Measurements from ENCODE around the gene NAV2. TPM values are rescaled to one million over a fixed set of nuclear protein-coding genes. Genes with fewer than 3 reads are reported as not detected.

The NAV2 gene
- polyA plus RNA-seq, 1 donor from 2014 or later = 3.0 TPM

GRCh38 chr11:19955660-19956059 is 243.0 kb downstream of the NAV2 start:
- Histone ChIP-seq H3K9me2 (ENCODE audit: insufficient read depth, low read length) (no peaks in the 10 kb centered on the region), H2AFZ (ENCODE audit: low read depth, low read length) (no peak overlapping the region), H3K27me3 (ENCODE audit: insufficient read depth, low read depth, low read length) (no peaks in the 10 kb centered on the region), H3K4me2 (ENCODE audit: low read length) (no peak overlapping the region), H3F3A (ENCODE audit: insufficient read depth, low read length, poor library complexity, severe bottlenecking) (no peaks in the 10 kb centered on the region), H3K4me3 (ENCODE audit: low read length) (no peak overlapping the region), H3K79me2 (replicated peaks; ENCODE audit: insufficient read depth, low read length) (no peaks in the 10 kb centered on the region), H3K36me3 (ENCODE audit: insufficient read depth, low read length) (no peaks in the 10 kb centered on the region), H3K9me3 (ENCODE audit: low read length) (no peaks in the 10 kb centered on the region), H3K9ac (ENCODE audit: low read length) (no peak overlapping the region), H4K20me1 (ENCODE audit: insufficient read depth) (no peaks in the 10 kb centered on the region), H3K27ac (ENCODE audit: low read length) (no peak overlapping the region)
- TF ChIP-seq MXI1 (conservative IDR thresholded peaks at IDR 0.05; ENCODE audit: poor library complexity, severe bottlenecking) (no peak), REST (IDR thresholded peaks at IDR 0.05; ENCODE audit: borderline replicate concordance) (no peak), POLR2AphosphoS5 (IDR thresholded peaks at IDR 0.05) (no peak), EP300 (conservative IDR thresholded peaks at IDR 0.05; ENCODE audit: poor library complexity, severe bottlenecking) (no peak)

DNA sequence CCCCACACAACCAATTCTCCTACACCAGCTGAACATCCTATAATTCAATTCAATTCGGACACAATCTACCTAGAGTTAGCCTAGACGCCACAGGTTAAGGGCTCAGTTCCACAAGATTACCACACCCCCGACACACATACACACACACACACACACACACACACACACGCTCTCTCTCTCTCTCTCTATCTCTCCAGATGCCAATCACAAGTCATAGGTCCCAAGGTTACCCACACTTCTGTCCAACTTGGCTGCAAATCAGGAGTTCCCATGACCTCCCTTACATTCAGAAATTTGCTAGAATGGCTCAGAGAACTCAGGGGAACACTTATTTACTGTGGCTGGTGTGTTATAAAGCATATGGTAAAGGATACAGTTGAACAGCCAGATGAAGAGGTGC is 243.6 kb downstream of the NAV2 start:
- no peaks in the 10 kb centered on the region for H3K9me2 ChIP-seq (ENCODE audit: insufficient read depth, low read length)
- H3K36me3 ChIP-seq (ENCODE audit: insufficient read depth, low read length) = no peaks in the 10 kb centered on the region
- no peak overlapping the region for H3K9ac ChIP-seq (ENCODE audit: low read length)
- H3K27ac ChIP-seq (ENCODE audit: low read length) = no peak overlapping the region
- H3F3A ChIP-seq (ENCODE audit: insufficient read depth, low read length, poor library complexity, severe bottlenecking) = no peaks in the 10 kb centered on the region
- H3K79me2 ChIP-seq (replicated peaks; ENCODE audit: insufficient read depth, low read length) = no peaks in the 10 kb centered on the region
- no peaks in the 10 kb centered on the region for H4K20me1 ChIP-seq (ENCODE audit: insufficient read depth)
- no peaks in the 10 kb centered on the region for H3K27me3 ChIP-seq (ENCODE audit: insufficient read depth, low read depth, low read length)
- H3K4me2 ChIP-seq (ENCODE audit: low read length) = no peak overlapping the region
- no peak for TF ChIP-seq REST (IDR thresholded peaks at IDR 0.05; ENCODE audit: borderline replicate concordance)
- TF ChIP-seq RAD21 (conservative IDR thresholded peaks at IDR 0.05) = no peak
- no peak for TF ChIP-seq SMC3 (conservative IDR thresholded peaks at IDR 0.05; ENCODE audit: poor library complexity)
- H3K9me3 ChIP-seq (ENCODE audit: low read length) = no peaks in the 10 kb centered on the region
- H2AFZ ChIP-seq (ENCODE audit: low read depth, low read length) = no peak overlapping the region
- no peak overlapping the region for H3K4me3 ChIP-seq (ENCODE audit: low read length)

- no peaks in the 10 kb centered on the region for H3K27me3 ChIP-seq (ENCODE audit: insufficient read depth, low read depth, low read length)
- H2AFZ ChIP-seq (ENCODE audit: low read depth, low read length) = no peak overlapping the region
- H3K9me3 ChIP-seq (ENCODE audit: low read length) = no peaks in the 10 kb centered on the region
- H3K4me3 ChIP-seq (ENCODE audit: low read length) = no peak overlapping the region
- H3F3A ChIP-seq (ENCODE audit: insufficient read depth, low read length, poor library complexity, severe bottlenecking) = no peaks in the 10 kb centered on the region
- H3K79me2 ChIP-seq (replicated peaks; ENCODE audit: insufficient read depth, low read length) = no peaks in the 10 kb centered on the region
- no peak overlapping the region for H3K27ac ChIP-seq (ENCODE audit: low read length)
- no peaks in the 10 kb centered on the region for H3K9me2 ChIP-seq (ENCODE audit: insufficient read depth, low read length)
- H4K20me1 ChIP-seq (ENCODE audit: insufficient read depth) = no peaks in the 10 kb centered on the region
- no peaks in the 10 kb centered on the region for H3K36me3 ChIP-seq (ENCODE audit: insufficient read depth, low read length)
- H3K4me2 ChIP-seq (ENCODE audit: low read length) = no peak overlapping the region
- no peak overlapping the region for H3K9ac ChIP-seq (ENCODE audit: low read length)
- no peak for TF ChIP-seq MXI1 (conservative IDR thresholded peaks at IDR 0.05; ENCODE audit: poor library complexity, severe bottlenecking)
- TF ChIP-seq POLR2AphosphoS5 (IDR thresholded peaks at IDR 0.05) = no peak
- TF ChIP-seq CTCF (IDR thresholded peaks at IDR 0.05; ENCODE audit: poor library complexity, severe bottlenecking) = no peak
- no peak for TF ChIP-seq TAF1 (IDR thresholded peaks at IDR 0.05; ENCODE audit: low read depth)
- no peak for TF ChIP-seq SMC3 (conservative IDR thresholded peaks at IDR 0.05; ENCODE audit: poor library complexity)
- TF ChIP-seq EZH2 (IDR thresholded peaks at IDR 0.05; ENCODE audit: borderline replicate concordance, insufficient read depth, low read length, poor library complexity, severe bottlenecking) = no peak
- no peak for TF ChIP-seq REST (IDR thresholded peaks at IDR 0.05; ENCODE audit: borderline replicate concordance)
These were observed 244.8 kb downstream of the NAV2 start for GRCh38 chr11:19957294-19957943.

Data from neural cell (in vitro differentiated cells).